Stimulated activated CD8-positive, alpha-beta memory T cell treated with anti-CD3 and anti-CD28 coated beads, Interleukin-4, amount 100 ng/mL, for 24 hours (primary cell): Measurements from ENCODE around the gene FOXA1.
"Not testable (repeated sequence)": the region's sequence is repeated elsewhere in the genome, so short reads cannot be mapped to it uniquely, and the experiment has no call there.

Experiments
- DNase-seq: peaks from one replicate; pipeline ENCODE4 v3.0.0-alpha.2; 2020; ENCODE audit warnings: low read depth

The FOXA1 gene

GRCh38 chr14:37558740-37559139 is 36.3 kb downstream of the FOXA1 start:
- no peak for DNase-seq

GRCh38 chr14:37555596-37555995 is 39.5 kb downstream of the FOXA1 start:
- not testable (repeated sequence) for DNase-seq

- DNase-seq = no peak
Measured at GRCh38 chr14:37553935-37554550, 41.0 kb downstream of the FOXA1 start.

- no peak for DNase-seq
Measured at GRCh38 chr14:37551119-37551518, 43.9 kb downstream of the FOXA1 start.

GRCh38 chr14:37550511-37550910 is 44.5 kb downstream of the FOXA1 start:
- no peak for DNase-seq

GRCh38 chr14:37546621-37547447 is 48.2 kb downstream of the FOXA1 start:
- DNase-seq = no peak

GRCh38 chr14:37545174-37545573 is 49.9 kb downstream of the FOXA1 start:
- DNase-seq = no peak

GRCh38 chr14:37544407-37544806 is 50.6 kb downstream of the FOXA1 start:
- no peak for DNase-seq

- no peak for DNase-seq
Measured at GRCh38 chr14:37539992-37540391, 55.1 kb downstream of the FOXA1 start.
